HUES48 (cell line): ENCODE data around the gene ZNF776.
"Not testable (repeated sequence)": the region's sequence is repeated elsewhere in the genome, so short reads cannot be mapped to it uniquely, and the experiment has no call there.

Experiments used
- H3K27ac ChIP-seq: one replicate; pipeline ENCODE4 v1.7.0; 2013; ENCODE audit warnings: low read depth, low read length, inconsistent platforms
- H3K27me3 ChIP-seq: 2 replicates; pipeline ENCODE4 v1.6.1; 2013; ENCODE audit warnings: mild to moderate bottlenecking, low read length; ENCODE audit not compliant: control insufficient read depth, insufficient read depth
- H3K36me3 ChIP-seq: 2 replicates; pipeline ENCODE4 v1.6.1; 2013; ENCODE audit warnings: low read length; ENCODE audit not compliant: control insufficient read depth, insufficient read depth
- H3K4me1 ChIP-seq: 2 replicates; pipeline ENCODE4 v1.6.1; 2013; ENCODE audit warnings: mild to moderate bottlenecking, low read length; ENCODE audit not compliant: control insufficient read depth, insufficient read depth
- H3K4me3 ChIP-seq: 2 replicates; pipeline ENCODE4 v1.5.1; 2013; ENCODE audit warnings: mild to moderate bottlenecking, low read depth, low read length
- H3K9ac ChIP-seq: 2 replicates; pipeline ENCODE4 v1.6.1; 2013; ENCODE audit warnings: mild to moderate bottlenecking, low read depth, low read length, moderate library complexity
- H3K9me3 ChIP-seq: 2 replicates; pipeline ENCODE4 v1.6.1; 2013; ENCODE audit warnings: low read length; ENCODE audit not compliant: control insufficient read depth, insufficient read depth

ZNF776 gene

GRCh38 chr19:57738770-57739169, 7.8 kb upstream of the ZNF776 start:
- not testable (repeated sequence) for H3K4me1 ChIP-seq, H3K36me3 ChIP-seq, H3K9me3 ChIP-seq, H3K9ac ChIP-seq, H3K4me3 ChIP-seq, H3K27me3 ChIP-seq, H3K27ac ChIP-seq

- peaks cover 39% of the 10 kb centered on the region for H3K36me3 ChIP-seq
- peak overlapping the region; percentile 98 for H3K4me3 ChIP-seq
- H3K9me3 ChIP-seq: no peaks in the 10 kb centered on the region
- peaks cover 6% of the 10 kb centered on the region; the same call in 1 of the 2 replicates for H3K4me1 ChIP-seq
- no peak overlapping the region for H3K27ac ChIP-seq
- H3K9ac ChIP-seq: peak overlapping the region; percentile 87
- no peaks in the 10 kb centered on the region for H3K27me3 ChIP-seq
These were observed 825 bp downstream of the ZNF776 start for GRCh38 chr19:57747472-57747807.

GRCh38 chr19:57748029-57748428, 1.4 kb downstream of the ZNF776 start:
- H3K9ac ChIP-seq: no peak overlapping the region
- peak overlapping the region; percentile 98 for H3K4me3 ChIP-seq
- H3K27ac ChIP-seq: no peak overlapping the region
- H3K27me3 ChIP-seq: no peaks in the 10 kb centered on the region
- H3K9me3 ChIP-seq: no peaks in the 10 kb centered on the region
- H3K4me1 ChIP-seq: peaks cover 6% of the 10 kb centered on the region; the same call in 1 of the 2 replicates
- peaks cover 45% of the 10 kb centered on the region for H3K36me3 ChIP-seq

- H3K4me3 ChIP-seq: no peak overlapping the region
- peaks cover 100% of the 10 kb centered on the region for H3K36me3 ChIP-seq
These were observed 7.6 kb downstream of the ZNF776 start for GRCh38 chr19:57754091-57754673.

GRCh38 chr19:57755031-57755430, 8.4 kb downstream of the ZNF776 start:
- Histone ChIP-seq H3K4me1 (no peaks in the 10 kb centered on the region), H3K27me3 (no peaks in the 10 kb centered on the region), H3K4me3 (no peak overlapping the region), H3K9ac (no peak overlapping the region), H3K36me3 (peaks cover 100% of the 10 kb centered on the region), H3K9me3 (no peaks in the 10 kb centered on the region; the same call in 1 of the 2 replicates), H3K27ac (no peak overlapping the region)

More at GRCh38 chr19:57754091-57754673, 7.6 kb downstream of the ZNF776 start:
- no peaks in the 10 kb centered on the region; the same call in 1 of the 2 replicates for H3K9me3 ChIP-seq
- H3K9ac ChIP-seq: no peak overlapping the region
- no peaks in the 10 kb centered on the region for H3K27me3 ChIP-seq
- no peaks in the 10 kb centered on the region for H3K4me1 ChIP-seq
- H3K27ac ChIP-seq: no peak overlapping the region

- H3K27ac ChIP-seq: no peak overlapping the region
- H3K9me3 ChIP-seq: no peaks in the 10 kb centered on the region; the same call in 1 of the 2 replicates
- no peak overlapping the region for H3K9ac ChIP-seq
- H3K4me1 ChIP-seq: no peaks in the 10 kb centered on the region
- H3K36me3 ChIP-seq: peaks cover 80% of the 10 kb centered on the region
- H3K27me3 ChIP-seq: no peaks in the 10 kb centered on the region
- no peak overlapping the region for H3K4me3 ChIP-seq
These were observed 11.3 kb downstream of the ZNF776 start for GRCh38 chr19:57757941-57758340.

GRCh38 chr19:57759096-57759495, 12.5 kb downstream of the ZNF776 start:
- Histone ChIP-seq H3K4me3 (no peak overlapping the region), H3K9me3 (no peaks in the 10 kb centered on the region; the same call in 1 of the 2 replicates), H3K4me1 (no peaks in the 10 kb centered on the region), H3K9ac (no peak overlapping the region), H3K36me3 (peaks cover 68% of the 10 kb centered on the region), H3K27me3 (no peaks in the 10 kb centered on the region), H3K27ac (no peak overlapping the region)

- Histone ChIP-seq H3K9ac (peak within 1 kb of the TSS; percentile 27; the same call in 1 of the 2 replicates), H3K4me3 (peak within 1 kb of the TSS; percentile 78), H3K27me3 (no peaks in the 10 kb centered on the region), H3K9me3 (no peaks in the 10 kb centered on the region), H3K36me3 (peaks cover 18% of the 10 kb centered on the region), H3K4me1 (0 out of 2 replicates have a peak, but pooled peaks cover 2% of the 10 kb centered on the region), H3K27ac (peak within 1 kb of the TSS; percentile 84)
These were observed 22.9 kb downstream of the ZNF776 start, which contains the start of gene ZNF586 for GRCh38 chr19:57769345-57770131. TSS of gene ZNF586 (plus strand) at chr19:57769676. CDS start at chr19:57769843, 167 bp downstream.

GRCh38 chr19:57771417-57771816, 24.8 kb downstream of the ZNF776 start:
- 0 out of 2 replicates have a peak, but pooled peaks cover 2% of the 10 kb centered on the region for H3K4me1 ChIP-seq
- peaks cover 26% of the 10 kb centered on the region for H3K36me3 ChIP-seq
- H3K27ac ChIP-seq: no peak overlapping the region
- no peak overlapping the region for H3K9ac ChIP-seq
- no peak overlapping the region for H3K4me3 ChIP-seq
- H3K9me3 ChIP-seq: no peaks in the 10 kb centered on the region
- H3K27me3 ChIP-seq: no peaks in the 10 kb centered on the region

GRCh38 chr19:57773488-57773887, 26.9 kb downstream of the ZNF776 start:
- Histone ChIP-seq H3K27ac (no peak overlapping the region), H3K9me3 (no peaks in the 10 kb centered on the region; the same call in 1 of the 2 replicates), H3K9ac (no peak overlapping the region), H3K27me3 (no peaks in the 10 kb centered on the region), H3K4me3 (no peak overlapping the region), H3K36me3 (peaks cover 42% of the 10 kb centered on the region), H3K4me1 (0 out of 2 replicates have a peak, but pooled peaks cover 2% of the 10 kb centered on the region)

- no peak overlapping the region for H3K4me3 ChIP-seq
- H3K27ac ChIP-seq: no peak overlapping the region
- no peaks in the 10 kb centered on the region for H3K27me3 ChIP-seq
- H3K36me3 ChIP-seq: peaks cover 70% of the 10 kb centered on the region
- H3K9me3 ChIP-seq: no peaks in the 10 kb centered on the region; the same call in none of the 2 replicates
- no peak overlapping the region for H3K9ac ChIP-seq
- H3K4me1 ChIP-seq: no peaks in the 10 kb centered on the region
These were observed 30.2 kb downstream of the ZNF776 start for GRCh38 chr19:57776764-57777296.
